HEK293T (cell line): ENCODE measurements around the gene LSM2.

ENCODE experiments used
- CTCF ChIA-PET: fragments of 350-600 bp; formaldehyde crosslinking; extraction: SDS; loops from one replicate; lab custom pipeline; 2021; ENCODE audit warnings: antibody characterized with exemption, inconsistent platforms; lab: Yijun Ruan, JAX
- POLR2A ChIA-PET: fragments of 350-600 bp; formaldehyde crosslinking; extraction: SDS; loops from one replicate; lab custom pipeline; 2020; ENCODE audit warnings: antibody characterized with exemption, inconsistent platforms; lab: Yijun Ruan, JAX
- DNase-seq: peaks from one replicate; pipeline ENCODE4 v3.0.0; 2012; ENCODE audit warnings: mixed read lengths; ENCODE audit errors: extremely low spot score
- ARNT ChIP-seq: fragments of 450-650 bp; IDR thresholded peaks from 2 replicates; pipeline ENCODE4 v1.6.1; 2017; ENCODE audit warnings: mild to moderate bottlenecking
- BHLHE40 ChIP-seq: fragments of 450-650 bp; IDR thresholded peaks from 2 replicates; pipeline ENCODE4 v1.6.1; 2016; ENCODE audit warnings: mild to moderate bottlenecking, moderate library complexity, borderline replicate concordance
- CTBP1 ChIP-seq: fragments of 450-650 bp; IDR thresholded peaks from 2 replicates; pipeline ENCODE4 v1.6.1; 2016; ENCODE audit warnings: borderline replicate concordance
- ELF4 ChIP-seq: fragments of 450-650 bp; IDR thresholded peaks from 2 replicates; pipeline ENCODE4 v1.6.1; 2017; ENCODE audit warnings: antibody characterized with exemption
- FOXA1 ChIP-seq: fragments of 450-650 bp; IDR thresholded peaks from 2 replicates; pipeline ENCODE4 v1.6.1; 2016; ENCODE audit warnings: mild to moderate bottlenecking
- FOXK2 ChIP-seq: fragments of 450-650 bp; IDR thresholded peaks from 2 replicates; pipeline ENCODE4 v1.6.1; 2016; ENCODE audit warnings: mild to moderate bottlenecking
- FOXM1 ChIP-seq: fragments of 450-650 bp; IDR thresholded peaks from 2 replicates; pipeline ENCODE4 v1.6.1; 2017; ENCODE audit warnings: mild to moderate bottlenecking, borderline replicate concordance
- HDGF ChIP-seq: fragments of 450-650 bp; IDR thresholded peaks from 2 replicates; pipeline ENCODE4 v1.6.1; 2017; ENCODE audit warnings: antibody characterized with exemption, borderline replicate concordance
- L3MBTL2 ChIP-seq: fragments of 450-650 bp; conservative IDR thresholded peaks from 2 replicates; pipeline ENCODE4 v1.6.1; 2016; ENCODE audit warnings: mild to moderate bottlenecking
- LEF1 ChIP-seq: fragments of 450-650 bp; IDR thresholded peaks from 2 replicates; pipeline ENCODE4 v1.6.1; 2017; ENCODE audit warnings: mild to moderate bottlenecking, borderline replicate concordance
- NFRKB ChIP-seq: fragments of 450-650 bp; IDR thresholded peaks from 2 replicates; pipeline ENCODE4 v1.6.1; 2016; ENCODE audit warnings: mild to moderate bottlenecking, moderate library complexity
- PKNOX1 ChIP-seq: fragments of 450-650 bp; IDR thresholded peaks from 2 replicates; pipeline ENCODE4 v1.6.1; 2016
- SP1 ChIP-seq: fragments of 450-650 bp; IDR thresholded peaks from 2 replicates; pipeline ENCODE4 v1.6.1; 2017
- SUZ12 ChIP-seq: fragments of 450-650 bp; IDR thresholded peaks from 2 replicates; pipeline ENCODE4 v1.6.1; 2016; ENCODE audit warnings: mild to moderate bottlenecking
- TARDBP ChIP-seq: fragments of 450-650 bp; IDR thresholded peaks from 2 replicates; pipeline ENCODE4 v1.6.1; 2016
- ZNF384 ChIP-seq: fragments of 450-650 bp; IDR thresholded peaks from 2 replicates; pipeline ENCODE4 v1.6.1; 2016

The LSM2 gene

DNA sequence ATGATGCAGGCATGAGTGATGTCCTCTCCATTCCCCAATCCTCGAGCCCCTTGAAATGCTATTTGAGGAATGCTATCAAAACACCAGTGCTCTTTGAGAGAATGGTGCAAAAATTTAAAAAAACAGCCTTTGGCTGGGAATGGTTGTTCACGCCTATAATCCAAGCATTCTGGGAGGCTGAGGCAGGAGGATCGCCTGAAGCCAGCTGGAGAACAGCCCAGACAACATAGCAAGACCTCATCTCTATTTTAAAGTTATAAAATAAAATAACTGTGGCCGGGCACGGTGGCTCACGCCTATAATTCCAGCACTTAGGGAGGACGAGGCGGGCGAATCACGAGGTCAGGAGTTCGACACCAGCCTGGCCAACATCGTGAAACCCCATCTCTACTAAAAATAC, 7.0 kb downstream of the LSM2 start:
- no peak for DNase-seq
- ChIA-PET CTCF (no interaction called here), POLR2A (interaction anchor here (1.0 to 5.6 kb wide), 4 partner anchors 7 to 27 kb away, joined by 4 to 77 read pairs (median 8); partner anchors contain the start of genes HSPA1A, HSPA1B, HSPA1L and LSM2)
- TF ChIP-seq SP1, result no peak
- no peak for TF ChIP-seq FOXM1
- TF ChIP-seq L3MBTL2, result no peak
- TF ChIP-seq BHLHE40, result no peak
- TF ChIP-seq NFRKB, result no peak
- no peak for TF ChIP-seq LEF1
- TF ChIP-seq SUZ12, result no peak
- no peak for TF ChIP-seq TARDBP
- TF ChIP-seq ZNF384, result no peak

DNA sequence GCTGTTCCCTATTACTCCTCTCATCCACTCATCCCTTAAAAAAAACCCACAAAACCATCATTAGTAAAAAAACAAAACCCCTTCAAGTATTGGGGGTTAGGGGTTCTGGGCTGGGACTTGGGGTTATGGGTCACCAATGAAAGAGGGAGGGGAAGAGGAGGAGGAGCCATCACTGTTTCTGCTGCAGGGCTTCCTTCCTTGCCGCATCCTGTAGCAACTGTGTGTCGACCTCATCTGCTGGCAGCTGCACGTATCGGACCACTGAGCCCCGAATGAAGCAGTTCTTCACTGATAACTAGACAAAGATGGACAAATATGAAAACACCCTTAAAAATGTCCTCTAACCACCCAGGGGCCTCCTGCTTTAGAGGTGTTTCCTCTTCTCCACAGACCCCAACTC, 9.2 kb downstream of the LSM2 start:
- no peak for DNase-seq
- ChIA-PET POLR2A (interaction anchor here (1.4 to 5.6 kb wide), 2 partner anchors 10 to 33 kb away, joined by 4 to 77 read pairs; partner anchors contain the start of gene LSM2), CTCF (no interaction called here)
- TF ChIP-seq BHLHE40 (no peak), SP1 (no peak), CTBP1 (no peak), PKNOX1 (no peak), LEF1 (no peak), ZNF384 (no peak), NFRKB (no peak), FOXM1 (no peak), FOXA1 (no peak), ARNT (no peak), FOXK2 (no peak), ELF4 (no peak), HDGF (no peak), L3MBTL2 (no peak), TARDBP (no peak)

DNA sequence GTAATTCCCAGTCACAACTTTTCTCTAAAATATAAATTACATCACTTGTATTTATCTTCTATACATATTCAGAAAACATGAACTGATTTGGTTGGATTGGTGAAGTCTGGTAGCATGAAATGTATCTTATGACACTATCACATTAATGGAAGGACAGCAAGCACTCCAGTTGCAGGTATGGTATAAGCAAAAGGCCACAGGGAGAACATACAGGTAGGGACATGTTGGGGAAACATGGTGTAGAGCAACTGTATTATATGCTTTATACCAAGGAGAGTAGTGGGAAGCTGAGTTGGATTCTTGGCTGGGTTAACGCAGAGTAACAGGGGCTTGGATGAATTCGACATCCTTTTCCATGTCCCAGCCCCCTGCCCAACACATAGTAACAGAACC, 9.8 kb downstream of the LSM2 start:
- no peak for DNase-seq
- TF ChIP-seq FOXK2 (no peak), HDGF (no peak), ELF4 (no peak), FOXM1 (no peak), ARNT (no peak), NFRKB (no peak), L3MBTL2 (no peak), TARDBP (no peak), SP1 (no peak), ZNF384 (no peak), PKNOX1 (no peak), CTBP1 (no peak), BHLHE40 (no peak), LEF1 (no peak), FOXA1 (no peak), SUZ12 (no peak)
- ChIA-PET CTCF (interaction anchor here (0.6 to 1.2 kb wide), 2 partner anchors 13 to 28 kb away, joined by 3 read pairs; no protein-coding TSS in a partner anchor), POLR2A (interaction anchor here (1.4 to 5.6 kb wide), 7 partner anchors 10 to 132 kb away, joined by 4 to 77 read pairs (median 11); partner anchors contain the start of genes GPANK1, HSPA1A, HSPA1L and LSM2)

DNA sequence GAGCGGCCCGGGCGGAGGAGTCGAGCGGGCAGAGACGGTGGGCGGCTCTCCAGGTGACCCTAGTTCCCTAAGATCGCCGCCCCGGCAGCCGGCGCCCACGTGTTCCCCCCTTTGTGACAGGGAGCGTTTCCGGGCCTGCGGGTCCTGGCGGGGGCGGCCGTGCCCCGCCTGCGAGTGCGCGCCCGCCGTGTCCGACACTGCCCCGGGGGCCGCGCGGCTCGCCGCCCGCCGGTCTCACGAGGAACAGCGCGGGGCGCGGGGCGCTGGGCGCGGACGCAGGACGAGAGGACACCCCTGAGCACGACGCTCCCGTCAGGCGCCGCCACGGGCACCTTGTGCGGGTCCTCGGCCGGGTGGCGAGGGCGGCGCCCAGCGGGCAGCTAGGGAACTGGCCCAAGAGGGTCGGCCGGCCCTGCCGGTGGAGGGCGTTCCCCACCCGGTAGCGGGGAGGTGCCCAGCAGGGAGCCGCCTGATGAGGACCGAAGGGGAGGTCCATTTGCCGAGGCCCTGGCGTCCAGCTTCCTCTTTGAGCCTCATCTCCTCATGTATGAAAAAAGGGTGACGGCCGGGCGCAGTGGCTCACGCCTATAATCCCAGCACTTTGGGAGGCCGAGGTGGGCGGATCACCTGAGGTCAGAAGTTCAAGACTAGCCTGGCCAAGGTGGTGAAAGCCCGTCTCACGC, 11.0 kb downstream of the LSM2 start, which contains the start of gene VARS1:
Gene VARS1 (minus strand): TSS at position 137 of the 683 bp plus-strand sequence. CDS start 535 bp downstream, outside the sequence.
- ChIA-PET POLR2A (interaction anchor here (0.9 to 5.6 kb wide), 26 partner anchors 7 to 155 kb away, joined by 3 to 77 read pairs (median 4); partner anchors contain the start of genes BAG6, C6orf47, DDAH2 and GPANK1), CTCF (interaction anchor here (0.6 to 1.3 kb wide), 6 partner anchors 12 to 93 kb away, joined by 3 to 11 read pairs (median 4); partner anchors contain the start of genes ABHD16A and LSM2)
- peak; percentile 96 for DNase-seq
- TF ChIP-seq ELF4, result peak; percentile 12; the same call in 1 of the 2 replicates
- no peak for TF ChIP-seq SP1
- TF ChIP-seq BHLHE40, result no peak
- TF ChIP-seq L3MBTL2, result peak; percentile 51; the same call in 1 of the 2 replicates
- TF ChIP-seq FOXK2, result no peak
- TF ChIP-seq HDGF, result no peak
- peak; percentile 81 for TF ChIP-seq FOXM1
- peak; percentile 92; the same call in 1 of the 2 replicates for TF ChIP-seq ARNT
- TF ChIP-seq PKNOX1, result no peak
- TF ChIP-seq LEF1, result peak; percentile 83

GRCh38 chr6:31794866-31795615, 11.7 kb downstream of the LSM2 start:
- peak; percentile 64 for DNase-seq
- POLR2A ChIA-PET, result interaction anchor here (0.7 to 5.6 kb wide), 17 partner anchors 8 to 155 kb away, joined by 3 to 77 read pairs (median 5); partner anchors contain the start of genes C6orf47, DDAH2, GPANK1 and HSPA1A
- CTCF ChIA-PET, result interaction anchor here (1.1 to 1.7 kb wide), 2 partner anchors 12 to 92 kb away, joined by 3 to 5 read pairs; partner anchors contain the start of genes ABHD16A and LSM2
- TF ChIP-seq L3MBTL2, result peak; percentile 88
- no peak for TF ChIP-seq LEF1
- TF ChIP-seq FOXM1, result 0 out of 2 replicates have a peak, but pooled peaks have one; percentile 37
- no peak for TF ChIP-seq FOXA1
- no peak for TF ChIP-seq CTBP1
